Measurements from ENCODE around the gene RTN1. TPM values are rescaled to one million over a fixed set of nuclear protein-coding genes. Genes with fewer than 3 reads are reported as not detected.

The RTN1 gene
- total RNA-seq, 2 experiments from 2014 or later: 0.14 TPM; not detected in 1

DNA sequence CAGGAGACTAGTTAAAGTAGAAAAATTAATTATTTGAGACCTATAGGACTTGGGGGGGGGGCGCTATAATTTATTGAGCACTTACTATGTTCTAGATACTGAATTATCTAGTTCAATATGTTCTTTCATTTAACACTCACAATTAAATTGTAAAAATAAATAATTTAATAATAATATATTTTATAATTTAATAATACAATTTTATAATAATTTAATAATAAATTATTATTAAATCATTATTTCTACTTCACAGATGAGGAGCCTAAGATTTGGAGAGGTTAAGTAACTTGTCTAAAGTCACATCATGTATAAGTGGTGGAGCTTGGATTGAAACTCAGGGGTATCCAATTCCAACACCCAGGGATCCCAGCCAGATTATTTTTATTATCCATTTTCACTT is 195.2 kb downstream of the RTN1 start:
- Histone ChIP-seq H3K9me3 (ENCODE audit: control insufficient read depth in 1 of 2, insufficient read depth in 1 of 2, low read length in 2 of 2) (peaks cover 0 to 6% of the 10 kb centered on the region in 2 experiments), H3K4me3 (ENCODE audit: low read length) (no peak overlapping the region), H3K36me3 (ENCODE audit: insufficient read depth, low read length) (no peaks in the 10 kb centered on the region), H3K27me3 (ENCODE audit: control insufficient read depth in 1 of 2, insufficient read depth in 2 of 2, low read length in 2 of 2) (no peaks in the 10 kb centered on the region), H3K27ac (ENCODE audit: low read depth in 1 of 2, low read length in 2 of 2) (no peak overlapping the region), H3K4me1 (ENCODE audit: insufficient read depth, low read length) (no peaks in the 10 kb centered on the region)
- TF ChIP-seq, protein P1, sequence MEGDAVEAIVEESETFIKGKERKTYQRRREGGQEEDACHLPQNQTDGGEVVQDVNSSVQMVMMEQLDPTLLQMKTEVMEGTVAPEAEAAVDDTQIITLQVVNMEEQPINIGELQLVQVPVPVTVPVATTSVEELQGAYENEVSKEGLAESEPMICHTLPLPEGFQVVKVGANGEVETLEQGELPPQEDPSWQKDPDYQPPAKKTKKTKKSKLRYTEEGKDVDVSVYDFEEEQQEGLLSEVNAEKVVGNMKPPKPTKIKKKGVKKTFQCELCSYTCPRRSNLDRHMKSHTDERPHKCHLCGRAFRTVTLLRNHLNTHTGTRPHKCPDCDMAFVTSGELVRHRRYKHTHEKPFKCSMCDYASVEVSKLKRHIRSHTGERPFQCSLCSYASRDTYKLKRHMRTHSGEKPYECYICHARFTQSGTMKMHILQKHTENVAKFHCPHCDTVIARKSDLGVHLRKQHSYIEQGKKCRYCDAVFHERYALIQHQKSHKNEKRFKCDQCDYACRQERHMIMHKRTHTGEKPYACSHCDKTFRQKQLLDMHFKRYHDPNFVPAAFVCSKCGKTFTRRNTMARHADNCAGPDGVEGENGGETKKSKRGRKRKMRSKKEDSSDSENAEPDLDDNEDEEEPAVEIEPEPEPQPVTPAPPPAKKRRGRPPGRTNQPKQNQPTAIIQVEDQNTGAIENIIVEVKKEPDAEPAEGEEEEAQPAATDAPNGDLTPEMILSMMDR (IDR thresholded peaks at IDR 0.05): no peak
- no peaks in the 10 kb centered on the region for H3K36me3 Mint-ChIP-seq (ENCODE audit: low read depth)
- intact Hi-C loops (cut with DNase I, micrococcal nuclease): no loop called here
- POLR2A ChIA-PET: no interaction called here
- H3K4me3 Mint-ChIP-seq: no peak overlapping the region
- no peaks in the 10 kb centered on the region for H3K9me3 Mint-ChIP-seq
- no peak for ATAC-seq (ENCODE audit: poor library complexity)
- no peak overlapping the region for H3K27ac Mint-ChIP-seq
- no peaks in the 10 kb centered on the region for H3K4me1 Mint-ChIP-seq (ENCODE audit: low read depth)
- DNase-seq: no peak
- CTCF ChIA-PET: no interaction called here
- peaks cover 4% of the 10 kb centered on the region for H3K27me3 Mint-ChIP-seq

DNA sequence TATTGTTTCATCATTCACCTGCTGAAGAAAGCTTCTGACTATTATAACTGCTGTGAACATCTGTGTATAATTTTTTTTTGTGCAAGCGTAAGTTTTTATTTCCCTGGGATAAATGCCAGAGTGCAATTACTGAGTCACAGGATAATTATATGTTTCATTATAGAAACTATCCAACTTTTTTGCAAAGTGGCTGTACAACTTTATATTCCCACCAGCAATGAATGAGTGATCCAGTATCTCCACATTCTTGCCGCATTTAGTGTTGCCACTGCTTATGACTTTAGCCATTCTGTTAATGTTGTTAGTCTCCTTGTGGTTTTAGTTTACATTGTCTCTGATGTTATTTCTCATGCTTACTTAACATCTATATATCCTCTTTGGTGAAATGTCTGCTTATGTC is 205.8 kb downstream of the RTN1 start:
- H3K36me3 Mint-ChIP-seq (ENCODE audit: low read depth): no peaks in the 10 kb centered on the region
- H3K27ac ChIP-seq (ENCODE audit: low read depth in 1 of 2, low read length in 2 of 2): no peak overlapping the region
- ChIA-PET CTCF (no interaction called here), POLR2A (no interaction called here)
- DNase-seq: no peak
- H3K9me3 ChIP-seq (ENCODE audit: control insufficient read depth in 1 of 2, insufficient read depth in 1 of 2, low read length in 2 of 2): no peaks in the 10 kb centered on the region
- no peak for ATAC-seq (ENCODE audit: poor library complexity)
- H3K4me1 Mint-ChIP-seq (ENCODE audit: low read depth): no peaks in the 10 kb centered on the region
- no peaks in the 10 kb centered on the region for H3K27me3 Mint-ChIP-seq
- peaks cover 17% of the 10 kb centered on the region for H3K9me3 Mint-ChIP-seq
- H3K36me3 ChIP-seq (ENCODE audit: insufficient read depth, low read length): no peaks in the 10 kb centered on the region
- H3K4me1 ChIP-seq (ENCODE audit: insufficient read depth, low read length): no peaks in the 10 kb centered on the region
- H3K4me3 ChIP-seq (ENCODE audit: low read length): no peak overlapping the region
- no peak overlapping the region for H3K4me3 Mint-ChIP-seq
- H3K27ac Mint-ChIP-seq: no peak overlapping the region
- intact Hi-C loops (cut with DNase I, micrococcal nuclease): no loop called here
- no peaks in the 10 kb centered on the region for H3K27me3 ChIP-seq (ENCODE audit: control insufficient read depth in 1 of 2, insufficient read depth in 2 of 2, low read length in 2 of 2)
- TF ChIP-seq, protein P1 (IDR thresholded peaks at IDR 0.05): no peak

DNA sequence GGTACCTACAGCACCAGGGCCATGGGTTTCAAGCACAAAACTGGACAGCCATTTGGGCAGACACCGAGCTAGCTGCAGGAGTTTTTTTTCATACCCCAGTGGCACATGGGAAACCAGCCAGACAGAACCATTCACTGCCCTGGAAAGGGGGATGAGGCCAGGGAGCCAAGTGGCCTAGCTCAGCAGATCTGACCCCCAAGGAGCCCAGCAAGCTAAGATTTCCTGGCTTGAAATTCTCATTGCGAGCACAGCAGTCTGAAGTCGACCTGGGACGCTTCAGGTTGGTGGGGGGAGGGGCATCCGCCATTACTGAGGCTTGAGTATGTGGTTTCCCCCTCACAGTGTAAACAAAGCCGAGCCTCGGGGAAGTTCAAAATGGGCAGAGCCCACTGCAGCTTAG is 212.8 kb downstream of the RTN1 start:
- no peaks in the 10 kb centered on the region for H3K27me3 ChIP-seq (ENCODE audit: control insufficient read depth in 1 of 2, insufficient read depth in 2 of 2, low read length in 2 of 2)
- DNase-seq: no peak
- intact Hi-C loops (cut with DNase I, micrococcal nuclease): no loop called here
- peaks cover 15% of the 10 kb centered on the region for H3K9me3 Mint-ChIP-seq
- ChIA-PET CTCF (no interaction called here), POLR2A (no interaction called here)
- H3K9me3 ChIP-seq (ENCODE audit: control insufficient read depth in 1 of 2, insufficient read depth in 1 of 2, low read length in 2 of 2): peaks cover 0 to 12% of the 10 kb centered on the region in 2 experiments
- TF ChIP-seq, protein P1 (IDR thresholded peaks at IDR 0.05): no peak
- H3K4me3 ChIP-seq (ENCODE audit: low read length): no peak overlapping the region
- no peaks in the 10 kb centered on the region for H3K4me1 Mint-ChIP-seq (ENCODE audit: low read depth)
- no peak overlapping the region for H3K4me3 Mint-ChIP-seq
- no peaks in the 10 kb centered on the region for H3K27me3 Mint-ChIP-seq
- H3K27ac Mint-ChIP-seq: no peak overlapping the region
- H3K36me3 Mint-ChIP-seq (ENCODE audit: low read depth): no peaks in the 10 kb centered on the region
- H3K27ac ChIP-seq (ENCODE audit: low read depth in 1 of 2, low read length in 2 of 2): no peak overlapping the region
- ATAC-seq (ENCODE audit: poor library complexity): no peak
- no peaks in the 10 kb centered on the region for H3K4me1 ChIP-seq (ENCODE audit: insufficient read depth, low read length)
- no peaks in the 10 kb centered on the region for H3K36me3 ChIP-seq (ENCODE audit: insufficient read depth, low read length)
